ENCODE data around the gene ZNF343. TPM values are rescaled to one million over a fixed set of nuclear protein-coding genes. Genes with fewer than 3 reads are reported as not detected.

Gene ZNF343
- total RNA-seq, 1 experiment from 2014 or later, result 13.8 TPM

DNA sequence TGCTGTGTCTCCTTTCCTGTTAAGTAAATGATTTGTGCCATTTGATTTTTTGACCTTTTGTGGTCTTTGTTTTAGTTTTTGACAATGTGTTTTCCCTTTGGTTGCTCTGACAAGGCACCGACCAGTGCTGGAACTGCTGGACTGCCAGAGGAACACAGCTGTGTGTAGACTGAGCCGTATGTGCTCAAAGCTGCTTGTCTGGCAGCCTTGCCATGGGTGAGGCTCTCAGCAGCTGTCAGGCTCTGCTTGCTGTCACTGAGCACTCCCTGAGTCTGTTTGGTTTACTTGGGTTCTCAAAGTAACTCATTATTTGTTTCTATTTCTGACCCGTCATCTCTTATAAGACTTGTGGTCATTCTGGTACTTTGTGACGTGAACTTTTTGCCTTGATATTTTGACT lies 23.1 kb downstream of the ZNF343 start:
- BruUV-seq (replicated peaks), result no TSS peak
- no peaks in the 10 kb centered on the region for H3K9me3 ChIP-seq (ENCODE audit: low read depth, low read length, poor library complexity, severe bottlenecking)
- CTCF ChIA-PET, result no interaction called here
- no peaks in the 10 kb centered on the region for H3K4me1 ChIP-seq (ENCODE audit: insufficient read depth, low read length, poor library complexity, severe bottlenecking)
- no peak overlapping the region for H3K27ac ChIP-seq (ENCODE audit: low read depth, low read length, poor library complexity, severe bottlenecking)
- TF ChIP-seq EZH2 (IDR thresholded peaks at IDR 0.05; ENCODE audit: borderline replicate concordance, low read depth, low read length, poor library complexity, severe bottlenecking), result no peak
- TF ChIP-seq, protein P1, sequence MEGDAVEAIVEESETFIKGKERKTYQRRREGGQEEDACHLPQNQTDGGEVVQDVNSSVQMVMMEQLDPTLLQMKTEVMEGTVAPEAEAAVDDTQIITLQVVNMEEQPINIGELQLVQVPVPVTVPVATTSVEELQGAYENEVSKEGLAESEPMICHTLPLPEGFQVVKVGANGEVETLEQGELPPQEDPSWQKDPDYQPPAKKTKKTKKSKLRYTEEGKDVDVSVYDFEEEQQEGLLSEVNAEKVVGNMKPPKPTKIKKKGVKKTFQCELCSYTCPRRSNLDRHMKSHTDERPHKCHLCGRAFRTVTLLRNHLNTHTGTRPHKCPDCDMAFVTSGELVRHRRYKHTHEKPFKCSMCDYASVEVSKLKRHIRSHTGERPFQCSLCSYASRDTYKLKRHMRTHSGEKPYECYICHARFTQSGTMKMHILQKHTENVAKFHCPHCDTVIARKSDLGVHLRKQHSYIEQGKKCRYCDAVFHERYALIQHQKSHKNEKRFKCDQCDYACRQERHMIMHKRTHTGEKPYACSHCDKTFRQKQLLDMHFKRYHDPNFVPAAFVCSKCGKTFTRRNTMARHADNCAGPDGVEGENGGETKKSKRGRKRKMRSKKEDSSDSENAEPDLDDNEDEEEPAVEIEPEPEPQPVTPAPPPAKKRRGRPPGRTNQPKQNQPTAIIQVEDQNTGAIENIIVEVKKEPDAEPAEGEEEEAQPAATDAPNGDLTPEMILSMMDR (conservative IDR thresholded peaks at IDR 0.05; ENCODE audit: low read depth, low read length), result no peak
- peaks cover 50% of the 10 kb centered on the region for H3K36me3 ChIP-seq (ENCODE audit: insufficient read depth, low read length, poor library complexity, severe bottlenecking)
- no peak for DNase-seq (ENCODE audit: low spot score)
- intact Hi-C loops (cut with micrococcal nuclease; ENCODE audit: unreplicated experiment), result no loop called here
- POLR2A ChIA-PET (ENCODE audit: low non-redundant PET), result no interaction called here
- H3K27me3 ChIP-seq (replicated peaks; ENCODE audit: insufficient read depth, low read depth, low read length, poor library complexity), result no peaks in the 10 kb centered on the region
- no peak overlapping the region for H3K4me3 ChIP-seq (ENCODE audit: low read depth, low read length, poor library complexity, severe bottlenecking)

DNA sequence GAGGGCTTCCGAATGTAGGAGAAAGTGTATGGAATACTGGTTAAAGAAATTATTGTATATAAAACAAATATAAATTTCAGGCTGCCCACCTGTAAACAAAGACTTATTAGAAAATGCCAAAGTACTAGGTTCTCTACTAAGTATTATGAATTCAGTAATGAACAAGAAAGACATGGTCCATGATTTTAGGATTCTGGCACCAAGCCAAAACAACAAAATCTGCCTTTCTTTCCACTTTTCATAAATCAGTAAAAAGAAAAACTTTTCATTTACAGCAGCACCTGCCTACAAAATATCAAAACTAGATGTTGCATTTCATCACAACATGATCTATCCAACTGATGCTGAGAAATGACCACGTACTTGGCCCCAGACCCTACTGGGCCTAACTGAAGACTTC lies 23.6 kb downstream of the ZNF343 start:
- ChIA-PET CTCF (no interaction called here), POLR2A (ENCODE audit: low non-redundant PET) (no interaction called here)
- BruUV-seq (replicated peaks), result no TSS peak

DNA sequence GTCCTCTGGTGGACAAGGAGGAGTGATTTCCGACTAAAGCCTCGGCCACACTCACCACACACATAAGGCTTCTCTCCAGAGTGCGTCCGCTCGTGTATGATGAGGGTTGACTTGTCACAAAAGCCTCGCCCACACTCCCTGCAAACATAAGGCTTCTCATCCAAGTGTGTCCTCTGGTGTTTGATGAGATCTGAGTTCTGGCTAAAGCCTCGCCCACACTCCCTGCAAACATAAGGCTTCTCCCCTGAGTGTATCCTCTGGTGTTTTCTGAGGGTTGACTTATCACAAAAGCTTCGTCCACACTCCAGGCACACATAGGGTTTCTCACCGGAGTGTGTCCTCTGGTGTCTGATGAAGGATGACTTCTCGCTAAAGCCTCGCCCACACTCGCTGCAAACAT lies 25.2 kb downstream of the ZNF343 start:
- intact Hi-C loops (cut with micrococcal nuclease; ENCODE audit: unreplicated experiment), result no loop called here
- TF ChIP-seq EZH2 (IDR thresholded peaks at IDR 0.05; ENCODE audit: borderline replicate concordance, low read depth, low read length, poor library complexity, severe bottlenecking), result no peak
- TF ChIP-seq, protein P1 (conservative IDR thresholded peaks at IDR 0.05; ENCODE audit: low read depth, low read length), result no peak
- H3K36me3 ChIP-seq (ENCODE audit: insufficient read depth, low read length, poor library complexity, severe bottlenecking), result peaks cover 53% of the 10 kb centered on the region
- DNase-seq (ENCODE audit: low spot score), result no peak
- ChIA-PET POLR2A (ENCODE audit: low non-redundant PET) (no interaction called here), CTCF (no interaction called here)
- H3K27ac ChIP-seq (ENCODE audit: low read depth, low read length, poor library complexity, severe bottlenecking), result no peak overlapping the region
- no peaks in the 10 kb centered on the region for H3K4me1 ChIP-seq (ENCODE audit: insufficient read depth, low read length, poor library complexity, severe bottlenecking)
- H3K4me3 ChIP-seq (ENCODE audit: low read depth, low read length, poor library complexity, severe bottlenecking), result no peak overlapping the region
- no TSS peak for BruUV-seq (replicated peaks)
- no peaks in the 10 kb centered on the region for H3K9me3 ChIP-seq (ENCODE audit: low read depth, low read length, poor library complexity, severe bottlenecking)
- H3K27me3 ChIP-seq (replicated peaks; ENCODE audit: insufficient read depth, low read depth, low read length, poor library complexity), result no peaks in the 10 kb centered on the region

More for the DNA sequence above, 23.6 kb downstream of the ZNF343 start:
- Histone ChIP-seq H3K27ac (ENCODE audit: low read depth, low read length, poor library complexity, severe bottlenecking) (no peak overlapping the region), H3K27me3 (replicated peaks; ENCODE audit: insufficient read depth, low read depth, low read length, poor library complexity) (no peaks in the 10 kb centered on the region), H3K4me3 (ENCODE audit: low read depth, low read length, poor library complexity, severe bottlenecking) (no peak overlapping the region), H3K4me1 (ENCODE audit: insufficient read depth, low read length, poor library complexity, severe bottlenecking) (no peaks in the 10 kb centered on the region), H3K9me3 (ENCODE audit: low read depth, low read length, poor library complexity, severe bottlenecking) (no peaks in the 10 kb centered on the region), H3K36me3 (ENCODE audit: insufficient read depth, low read length, poor library complexity, severe bottlenecking) (peaks cover 53% of the 10 kb centered on the region)
- intact Hi-C loops (cut with micrococcal nuclease; ENCODE audit: unreplicated experiment), result no loop called here
- no peak for DNase-seq (ENCODE audit: low spot score)
- TF ChIP-seq, protein P1 (conservative IDR thresholded peaks at IDR 0.05; ENCODE audit: low read depth, low read length), result no peak
- no peak for TF ChIP-seq EZH2 (IDR thresholded peaks at IDR 0.05; ENCODE audit: borderline replicate concordance, low read depth, low read length, poor library complexity, severe bottlenecking)

Data from A673 (cell line).